ENCODE measurements around the gene RREB1.

Gene RREB1

GRCh38 chr6:7088076-7088742, 19.6 kb upstream of the RREB1 start:
- no peak for DNase-seq (ENCODE audit: low spot score)
- no peak for FAIRE-seq

- DNase-seq (ENCODE audit: low spot score) = no peak
- no peak for FAIRE-seq
Measured at GRCh38 chr6:7098993-7099392, 8.8 kb upstream of the RREB1 start.

- no peak for FAIRE-seq
- DNase-seq (ENCODE audit: low spot score) = no peak
Measured at GRCh38 chr6:7100072-7100752, 7.5 kb upstream of the RREB1 start.

GRCh38 chr6:7100753-7101081, 7.0 kb upstream of the RREB1 start:
- DNase-seq (ENCODE audit: low spot score) (no peak), FAIRE-seq (no peak)

- DNase-seq (ENCODE audit: low spot score) (no peak), FAIRE-seq (no peak)
Measured at GRCh38 chr6:7101290-7101689, 6.5 kb upstream of the RREB1 start.

GRCh38 chr6:7104752-7105151, 3.0 kb upstream of the RREB1 start:
- FAIRE-seq (no peak), DNase-seq (ENCODE audit: low spot score) (no peak)

- FAIRE-seq (no peak), DNase-seq (ENCODE audit: low spot score) (no peak)
Measured at GRCh38 chr6:7106215-7106751, 1.5 kb upstream of the RREB1 start.

- no peak for FAIRE-seq
- DNase-seq (ENCODE audit: low spot score) = no peak
Measured at GRCh38 chr6:7106752-7107577, 796 bp upstream of the RREB1 start.

GRCh38 chr6:7108196-7108963, 619 bp downstream of the RREB1 start:
- DNase-seq (ENCODE audit: low spot score) (peak; percentile 52), FAIRE-seq (no peak)

GRCh38 chr6:7108964-7109836, 1.4 kb downstream of the RREB1 start:
- DNase-seq (ENCODE audit: low spot score) (peak; percentile 57), FAIRE-seq (no peak)

GRCh38 chr6:7110092-7110792, 2.5 kb downstream of the RREB1 start:
- no peak for FAIRE-seq

GRCh38 chr6:7111095-7111690, 3.4 kb downstream of the RREB1 start:
- no peak for FAIRE-seq

More at GRCh38 chr6:7110092-7110792, 2.5 kb downstream of the RREB1 start:
- no peak for DNase-seq (ENCODE audit: low spot score)

GRCh38 chr6:7112171-7112570, 4.4 kb downstream of the RREB1 start:
- FAIRE-seq (no peak), DNase-seq (ENCODE audit: low spot score) (no peak)

More at GRCh38 chr6:7111095-7111690, 3.4 kb downstream of the RREB1 start:
- no peak for DNase-seq (ENCODE audit: low spot score)

GRCh38 chr6:7112741-7113313, 5.1 kb downstream of the RREB1 start:
- DNase-seq (ENCODE audit: low spot score) = no peak
- FAIRE-seq = no peak

- FAIRE-seq (no peak), DNase-seq (ENCODE audit: low spot score) (no peak)
Measured at GRCh38 chr6:7114744-7115458, 7.1 kb downstream of the RREB1 start.

GRCh38 chr6:7115543-7116231, 7.9 kb downstream of the RREB1 start:
- DNase-seq (ENCODE audit: low spot score) (no peak), FAIRE-seq (no peak)

GRCh38 chr6:7119272-7119801, 11.6 kb downstream of the RREB1 start:
- no peak for FAIRE-seq
- DNase-seq (ENCODE audit: low spot score) = no peak
